ENCODE data around the gene ALDH1L1.

ALDH1L1 gene

GRCh38 chr3:126132751-126133511, 47.5 kb downstream of the ALDH1L1 start:
- no peak for DNase-seq

- no peak for DNase-seq
Observed at GRCh38 chr3:126131881-126132750, 48.3 kb downstream of the ALDH1L1 start.

DNA sequence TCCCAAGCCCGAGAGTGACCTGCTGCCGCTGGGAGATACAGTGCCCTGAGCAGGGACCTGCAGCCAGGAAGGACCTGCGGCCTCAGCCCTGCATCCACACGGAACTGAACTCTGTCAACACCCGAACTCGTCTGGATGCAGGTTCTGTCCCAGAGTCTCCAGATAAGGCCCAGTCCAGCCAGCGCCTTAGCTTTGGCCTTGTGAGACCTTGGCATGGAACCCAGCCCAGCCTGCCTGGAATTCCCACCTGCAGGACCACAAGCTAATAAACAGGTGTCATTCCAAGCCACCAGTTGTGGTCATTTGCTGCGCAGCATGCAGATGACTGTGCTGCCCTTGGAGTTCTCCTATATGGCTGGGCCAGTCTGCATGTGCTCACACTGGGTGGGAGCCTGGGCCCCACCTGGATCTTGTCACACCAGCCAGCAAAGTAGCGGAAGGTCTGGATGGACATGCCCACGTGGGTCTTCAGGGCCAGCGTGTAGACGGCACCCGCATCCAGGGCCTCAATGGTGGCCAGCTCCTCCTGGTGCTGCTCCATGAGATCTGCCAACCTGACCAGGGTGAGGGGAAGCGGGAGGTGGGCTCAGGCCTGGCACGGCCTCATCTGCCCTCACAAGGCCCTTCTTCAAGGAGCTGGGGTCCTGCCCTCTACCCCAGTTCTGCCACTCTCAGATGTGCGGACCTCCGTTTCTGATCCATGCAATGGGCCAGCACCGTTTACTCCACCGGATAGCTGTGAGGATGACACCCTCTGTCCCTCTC, 49.2 kb downstream of the ALDH1L1 start:
- DNase-seq, result no peak

DNA sequence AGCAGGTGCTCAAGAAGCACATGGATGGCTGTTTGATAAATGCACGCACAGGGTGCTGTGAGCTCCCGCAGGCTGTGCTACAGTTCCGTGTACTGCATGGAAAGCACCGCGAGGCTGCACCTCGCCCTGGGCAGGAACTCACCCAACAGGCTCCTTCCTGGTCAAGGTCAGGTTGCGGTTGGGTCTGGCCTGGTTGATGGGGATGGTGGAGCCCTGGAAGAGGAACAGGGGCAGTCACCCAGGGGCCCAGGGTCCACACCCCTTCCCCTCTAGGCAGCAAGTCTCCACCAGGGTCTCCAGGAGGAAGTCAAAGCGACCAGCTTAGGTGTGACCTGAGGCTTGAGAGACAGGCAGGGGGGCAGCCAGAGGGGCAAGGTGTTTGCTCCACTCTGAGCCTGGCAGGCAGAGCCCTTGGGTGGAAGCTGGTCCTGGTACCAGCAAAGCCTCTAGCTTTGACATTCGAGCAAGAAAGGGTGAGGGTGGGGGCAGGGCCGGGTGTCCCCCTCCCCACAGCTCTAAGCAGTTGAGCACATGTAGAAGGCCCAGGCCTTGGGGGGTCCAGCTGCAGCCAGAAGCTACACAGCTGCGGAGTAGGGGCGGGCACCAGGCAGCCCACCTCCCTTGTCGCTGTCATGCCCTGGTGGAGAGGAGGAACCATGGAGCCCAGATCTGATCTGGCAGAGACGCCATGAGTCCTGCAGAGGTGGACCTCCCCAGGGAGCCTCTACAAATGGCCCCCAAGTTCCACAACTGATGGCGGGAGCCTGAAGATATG, 50.1 kb downstream of the ALDH1L1 start:
- DNase-seq, result no peak

- no peak for DNase-seq
Observed at GRCh38 chr3:126129398-126129891, 50.9 kb downstream of the ALDH1L1 start.

- DNase-seq, result no peak
Observed at GRCh38 chr3:126128504-126129397, 51.6 kb downstream of the ALDH1L1 start.

DNA sequence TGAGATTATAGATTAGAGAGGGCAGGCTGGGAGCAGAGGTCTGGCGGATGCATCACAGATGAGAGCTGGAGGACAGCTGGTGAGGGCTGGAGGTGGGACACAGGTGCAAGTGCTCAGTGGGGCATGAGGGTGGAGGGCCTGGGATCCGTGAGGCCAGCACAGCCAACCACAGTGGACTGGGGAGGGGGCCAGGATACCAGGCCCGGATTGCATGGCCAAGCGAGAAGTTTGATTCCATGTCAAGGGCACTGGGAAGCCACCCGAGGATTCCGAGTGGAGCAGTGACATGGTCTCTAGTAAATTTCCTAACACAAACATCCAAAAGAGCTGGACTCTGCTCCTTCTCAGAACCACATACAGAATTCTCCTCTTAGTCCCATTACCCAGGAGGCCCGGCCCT, 52.5 kb downstream of the ALDH1L1 start:
- DNase-seq, result no peak

DNA sequence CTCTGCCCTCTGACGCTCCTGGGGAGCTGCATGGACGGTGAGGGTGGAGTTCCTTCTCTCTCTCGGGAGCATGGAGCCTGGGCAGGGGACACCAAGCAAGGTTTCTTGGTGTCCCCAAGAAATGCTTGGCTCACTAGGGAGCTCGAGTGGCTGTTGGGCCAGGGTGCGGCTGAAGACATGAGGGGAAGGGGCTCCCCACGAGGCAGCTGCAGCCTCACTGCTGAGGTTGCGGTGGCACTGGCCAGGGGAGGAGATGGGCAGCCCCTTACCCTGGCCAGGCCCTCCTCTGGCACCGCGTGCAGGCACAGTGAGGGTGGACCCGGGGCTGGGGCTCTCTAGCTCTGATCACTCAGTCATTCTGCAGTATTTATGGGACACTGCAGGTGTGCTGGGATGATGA, 52.9 kb downstream of the ALDH1L1 start:
- no peak for DNase-seq

GRCh38 chr3:126126811-126127431, 53.5 kb downstream of the ALDH1L1 start:
- no peak for DNase-seq

DNA sequence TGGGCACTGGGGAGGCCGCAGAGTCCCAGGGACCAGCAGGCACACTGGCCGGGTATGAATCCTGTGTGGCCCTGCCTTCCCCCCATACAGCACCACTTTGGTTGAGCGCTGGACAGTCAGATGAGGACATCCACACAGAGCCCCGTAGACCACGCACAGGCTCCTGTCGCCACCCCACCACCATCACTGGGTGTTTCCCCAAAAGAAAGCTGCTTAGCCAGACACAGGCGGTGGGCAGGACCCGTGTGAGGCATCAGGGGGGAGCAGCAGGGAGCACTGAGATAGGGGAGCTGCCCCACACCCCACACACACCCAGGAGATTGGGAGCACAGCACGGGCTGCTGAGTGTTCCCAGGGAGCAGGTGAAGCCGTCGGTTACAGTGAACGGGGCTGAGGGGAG, 54.1 kb downstream of the ALDH1L1 start:
- no peak for DNase-seq

DNA sequence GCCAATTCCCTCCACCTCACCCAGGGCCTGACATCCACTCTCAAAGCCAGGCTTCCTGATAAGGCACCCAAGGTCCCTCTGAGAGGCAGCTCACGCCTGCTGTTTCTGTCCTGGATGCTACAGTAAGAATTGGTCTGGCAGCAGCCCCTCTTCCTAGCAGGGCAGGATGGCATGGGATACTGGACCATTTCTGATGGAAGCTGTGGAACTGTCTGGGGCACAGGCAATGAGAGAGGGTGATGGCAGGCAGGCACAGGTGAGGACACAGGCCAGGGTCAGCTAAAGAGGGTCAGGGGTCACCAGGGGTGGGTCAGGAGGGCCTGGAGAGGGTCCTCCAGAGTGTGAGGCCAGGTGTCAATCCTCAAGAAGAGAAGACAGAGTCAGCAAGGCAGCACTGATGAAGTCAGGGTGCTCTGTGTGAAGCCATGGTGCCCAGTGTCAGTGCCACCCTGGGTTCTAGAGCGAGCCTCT, 54.6 kb downstream of the ALDH1L1 start:
- no peak for DNase-seq

GRCh38 chr3:126125341-126125740, 55.0 kb downstream of the ALDH1L1 start:
- no peak for DNase-seq

- no peak for DNase-seq
Observed at GRCh38 chr3:126124896-126125295, 55.5 kb downstream of the ALDH1L1 start.

DNA sequence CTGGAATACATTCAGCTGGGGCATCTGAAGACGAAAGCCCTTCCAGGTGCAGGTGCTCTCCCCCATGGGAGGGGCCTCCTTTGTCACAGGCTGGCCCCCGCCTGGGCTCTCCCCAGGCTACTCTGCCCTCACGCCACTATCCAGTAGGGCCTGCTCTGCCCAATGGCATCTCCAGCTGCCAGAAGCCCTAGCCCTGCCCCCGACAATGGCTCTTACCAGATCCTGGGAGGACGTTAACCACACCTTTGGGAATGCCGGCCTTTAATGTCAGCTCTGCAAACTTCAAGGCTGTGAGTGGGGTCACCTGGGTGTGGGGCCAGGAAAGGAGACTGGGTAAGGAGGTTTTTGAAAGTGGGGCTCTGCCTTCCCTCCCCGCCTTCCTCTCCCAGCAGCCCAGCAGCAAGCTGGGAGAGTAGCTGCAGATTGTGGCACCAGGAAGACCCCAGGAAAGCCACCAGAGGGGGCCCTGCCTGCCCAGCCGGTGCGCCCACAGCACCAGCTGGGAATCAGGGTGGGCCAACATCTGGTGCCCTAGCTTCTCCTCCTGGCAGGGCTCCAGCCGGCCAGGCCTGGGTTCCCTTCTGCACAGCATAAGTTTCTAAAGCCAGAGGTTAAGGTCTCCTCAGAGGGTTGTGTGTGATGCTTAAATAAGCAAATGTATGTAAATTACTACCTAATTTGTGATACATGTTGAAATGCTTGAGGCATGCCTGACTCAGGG, 56.1 kb downstream of the ALDH1L1 start:
- DNase-seq, result no peak

- DNase-seq, result no peak
Observed at GRCh38 chr3:126121632-126122031, 58.8 kb downstream of the ALDH1L1 start.

DNA sequence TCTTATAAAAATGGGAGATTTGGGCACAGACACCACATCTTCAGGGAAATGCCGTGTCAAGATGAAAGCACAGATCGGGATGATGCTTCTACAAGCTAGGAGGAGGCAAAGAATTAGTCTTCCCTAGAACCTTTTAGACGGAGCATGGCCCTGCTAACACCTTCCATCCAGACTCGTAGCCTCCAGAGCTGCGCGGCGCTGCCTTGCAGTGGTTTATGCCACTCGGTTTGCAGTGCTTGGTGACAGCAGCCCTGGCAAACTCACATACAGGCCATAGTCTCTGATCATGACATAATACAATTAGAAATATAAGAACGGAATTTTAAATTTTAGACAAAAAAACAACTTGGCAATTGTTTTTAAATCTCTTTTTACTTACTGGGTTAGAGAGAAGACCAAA, 59.3 kb downstream of the ALDH1L1 start:
- DNase-seq, result no peak

GRCh38 chr3:126119976-126120375, 60.4 kb downstream of the ALDH1L1 start:
- DNase-seq, result no peak

DNA sequence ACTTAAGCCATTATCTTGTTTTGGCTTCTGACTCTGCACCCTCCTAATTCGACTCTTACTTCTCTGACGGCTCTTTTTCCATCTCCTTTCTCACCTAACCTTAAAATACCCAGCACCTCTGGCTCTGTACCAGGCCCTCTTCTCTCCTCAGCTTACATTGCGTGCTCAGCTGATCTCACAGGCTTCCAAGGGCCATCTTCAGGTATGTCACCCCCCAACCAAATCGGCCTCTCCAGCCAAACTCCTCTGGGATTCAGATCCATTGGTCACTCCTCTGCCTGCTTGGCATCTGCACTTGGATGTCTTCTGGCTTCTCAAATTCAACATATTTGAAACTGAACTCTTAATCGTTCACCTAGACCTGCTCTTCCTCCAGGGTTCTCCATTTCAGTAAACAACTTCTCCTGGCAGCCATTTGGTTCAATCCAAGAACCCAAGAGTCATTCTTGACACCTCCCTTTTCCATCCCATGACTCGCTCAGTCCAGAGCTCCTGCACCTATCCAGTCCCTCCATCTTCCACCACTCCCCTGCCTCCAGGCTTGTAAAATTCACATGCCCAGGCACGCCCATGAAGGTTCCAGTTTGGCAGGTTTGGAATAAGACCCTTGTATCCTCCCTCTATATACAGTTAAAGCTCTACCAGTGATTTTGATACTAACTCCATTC, 61.2 kb downstream of the ALDH1L1 start:
- DNase-seq, result no peak

DNA sequence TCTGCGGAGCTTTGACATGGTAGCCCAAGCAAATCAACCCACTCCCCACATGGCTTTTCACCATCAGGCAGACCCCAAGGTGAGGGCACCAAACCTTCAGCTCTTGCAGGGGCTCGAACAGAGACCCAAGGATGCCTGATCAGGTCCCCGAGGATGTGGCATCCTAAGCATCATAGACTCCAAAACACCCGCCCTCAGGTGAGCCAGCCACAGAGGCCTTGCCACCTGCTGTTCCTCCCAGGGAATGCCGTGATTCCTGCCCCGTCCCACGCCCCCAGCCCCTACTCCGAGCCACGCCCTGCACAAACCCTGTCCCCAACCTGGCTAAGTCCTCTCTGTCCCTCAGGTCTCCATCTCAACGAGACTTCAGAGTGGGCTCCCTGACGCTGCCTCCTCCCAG, 61.8 kb downstream of the ALDH1L1 start:
- no peak for DNase-seq
